Uterus (tissue), 4 donors: ENCODE measurements around the gene EIF2B5. TPM values are rescaled to one million over a fixed set of nuclear protein-coding genes. Genes with fewer than 3 reads are reported as not detected.

Source experiments
- DNase-seq, 2 donors: peaks; one replicate each; pipeline ENCODE4 v3.0.0-alpha.2; 2019 to 2020
- H3K27ac ChIP-seq, 2 donors: fragments of 200-600 bp; sonication (generic); 1 replicate in 1 of 2; 2 replicates in 1 of 2; pipeline ENCODE4 v1.5.1; 2016 to 2018
- H3K27me3 ChIP-seq, 2 donors: fragments of 200-600 bp; sonication (generic); one replicate each; pipeline ENCODE4 v1.5.1; 2018 to 2019; ENCODE audit warnings: control low read depth in 1 of 2
- H3K36me3 ChIP-seq, 2 donors: fragments of 200-600 bp; sonication (generic); one replicate each; pipeline ENCODE4 v1.5.1; 2019; ENCODE audit warnings: control low read depth in 1 of 2
- H3K4me1 ChIP-seq, 2 donors: fragments of 200-600 bp; sonication (generic); one replicate each; pipeline ENCODE4 v1.5.1; 2018 to 2019; ENCODE audit warnings: control low read depth in 1 of 2
- H3K4me3 ChIP-seq, 2 donors: fragments of 200-600 bp; sonication (generic); 1 replicate in 1 of 2; 2 replicates in 1 of 2; pipeline ENCODE4 v1.5.1; 2018 to 2019; ENCODE audit warnings: mild to moderate bottlenecking in 1 of 2
- H3K9me3 ChIP-seq, 2 donors: fragments of 200-600 bp; sonication (generic); one replicate each; pipeline ENCODE4 v1.5.1; 2019; ENCODE audit warnings: control low read depth in 1 of 2
- POLR2A ChIP-seq, 2 donors: fragments of 450-650 bp; IDR thresholded peaks; one replicate each; pipeline ENCODE4 v1.6.1; 2016; ENCODE audit warnings: antibody characterized with exemption in 2 of 2, mild to moderate bottlenecking in 1 of 2, moderate library complexity in 1 of 2
- intact Hi-C: fragments of 100-400 bp; cut with DNase I; formaldehyde crosslinking; loops from one replicate; pipeline ENCODE4 v1.15.1; 2023; ENCODE audit warnings: low total_unique reads
- total RNA-seq, 4 donors: library from RNA; depleted of rRNA in 3 of 4; stranded (reverse); fragments of >200 nt in 3 of 4; gene quantifications; one replicate each; pipeline versions ENCODE4 v1.1.0 to v1.2.4, GENCODE V29; 2014 to 2023
- TF ChIP-seq, protein P1 (sequence below), 4 experiments: fragments of 200-600 bp in 2 of 4; fragments of 450-650 bp in 2 of 4; sonication (generic) in 2 of 4; IDR thresholded peaks; one replicate each; pipeline ENCODE4 v1.5.1; 2016 to 2019; ENCODE audit warnings: antibody characterized with exemption in 4 of 4, mild to moderate bottlenecking in 2 of 4, moderate library complexity in 1 of 4
- donor health status: DM: yes; HTN: yes; CAD: no.

Gene EIF2B5
- total RNA-seq, 4 donors from 2014 or later = 6.5 to 48.0 (median 32.3) TPM

DNA sequence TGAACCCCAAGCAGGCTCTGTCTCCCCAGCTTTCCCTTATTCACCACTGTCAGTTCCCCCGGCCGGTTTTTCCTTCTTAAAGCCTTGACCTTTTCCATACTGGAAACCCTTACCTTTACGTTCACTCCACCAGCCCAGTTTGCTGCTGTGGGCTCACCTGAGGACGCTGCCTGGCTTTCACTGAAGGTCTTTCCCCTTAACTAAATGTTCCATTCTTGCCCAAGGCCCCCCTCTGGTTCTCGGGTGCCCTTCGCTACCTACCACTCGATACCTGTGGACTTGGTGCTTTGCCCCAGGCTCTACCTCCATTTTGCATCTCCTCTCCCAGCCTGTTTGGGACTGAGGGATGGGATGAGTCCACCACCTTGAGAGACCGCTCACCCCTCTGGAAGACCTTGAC lies 40.3 kb downstream of the EIF2B5 start:
- Histone ChIP-seq H3K4me3 (peak overlapping the region; percentile 96 to 99), H3K4me1 (peaks cover 5 to 16% of the 10 kb centered on the region in 2 donors), H3K27me3 (no peaks in the 10 kb centered on the region), H3K9me3 (no peaks in the 10 kb centered on the region), H3K36me3 (no peaks in the 10 kb centered on the region), H3K27ac (peak overlapping the region; percentile 93 to 96)
- TF ChIP-seq POLR2A (IDR thresholded peaks at IDR 0.05) = no peak
- TF ChIP-seq, protein P1, sequence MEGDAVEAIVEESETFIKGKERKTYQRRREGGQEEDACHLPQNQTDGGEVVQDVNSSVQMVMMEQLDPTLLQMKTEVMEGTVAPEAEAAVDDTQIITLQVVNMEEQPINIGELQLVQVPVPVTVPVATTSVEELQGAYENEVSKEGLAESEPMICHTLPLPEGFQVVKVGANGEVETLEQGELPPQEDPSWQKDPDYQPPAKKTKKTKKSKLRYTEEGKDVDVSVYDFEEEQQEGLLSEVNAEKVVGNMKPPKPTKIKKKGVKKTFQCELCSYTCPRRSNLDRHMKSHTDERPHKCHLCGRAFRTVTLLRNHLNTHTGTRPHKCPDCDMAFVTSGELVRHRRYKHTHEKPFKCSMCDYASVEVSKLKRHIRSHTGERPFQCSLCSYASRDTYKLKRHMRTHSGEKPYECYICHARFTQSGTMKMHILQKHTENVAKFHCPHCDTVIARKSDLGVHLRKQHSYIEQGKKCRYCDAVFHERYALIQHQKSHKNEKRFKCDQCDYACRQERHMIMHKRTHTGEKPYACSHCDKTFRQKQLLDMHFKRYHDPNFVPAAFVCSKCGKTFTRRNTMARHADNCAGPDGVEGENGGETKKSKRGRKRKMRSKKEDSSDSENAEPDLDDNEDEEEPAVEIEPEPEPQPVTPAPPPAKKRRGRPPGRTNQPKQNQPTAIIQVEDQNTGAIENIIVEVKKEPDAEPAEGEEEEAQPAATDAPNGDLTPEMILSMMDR (IDR thresholded peaks at IDR 0.05) = no peak
- no peak for DNase-seq
- intact Hi-C loops = no loop called here

- intact Hi-C loops = no loop called here
- no peaks in the 10 kb centered on the region for H3K36me3 ChIP-seq
Observed at GRCh38 chr3:184175981-184176376, 40.8 kb downstream of the EIF2B5 start.

DNA sequence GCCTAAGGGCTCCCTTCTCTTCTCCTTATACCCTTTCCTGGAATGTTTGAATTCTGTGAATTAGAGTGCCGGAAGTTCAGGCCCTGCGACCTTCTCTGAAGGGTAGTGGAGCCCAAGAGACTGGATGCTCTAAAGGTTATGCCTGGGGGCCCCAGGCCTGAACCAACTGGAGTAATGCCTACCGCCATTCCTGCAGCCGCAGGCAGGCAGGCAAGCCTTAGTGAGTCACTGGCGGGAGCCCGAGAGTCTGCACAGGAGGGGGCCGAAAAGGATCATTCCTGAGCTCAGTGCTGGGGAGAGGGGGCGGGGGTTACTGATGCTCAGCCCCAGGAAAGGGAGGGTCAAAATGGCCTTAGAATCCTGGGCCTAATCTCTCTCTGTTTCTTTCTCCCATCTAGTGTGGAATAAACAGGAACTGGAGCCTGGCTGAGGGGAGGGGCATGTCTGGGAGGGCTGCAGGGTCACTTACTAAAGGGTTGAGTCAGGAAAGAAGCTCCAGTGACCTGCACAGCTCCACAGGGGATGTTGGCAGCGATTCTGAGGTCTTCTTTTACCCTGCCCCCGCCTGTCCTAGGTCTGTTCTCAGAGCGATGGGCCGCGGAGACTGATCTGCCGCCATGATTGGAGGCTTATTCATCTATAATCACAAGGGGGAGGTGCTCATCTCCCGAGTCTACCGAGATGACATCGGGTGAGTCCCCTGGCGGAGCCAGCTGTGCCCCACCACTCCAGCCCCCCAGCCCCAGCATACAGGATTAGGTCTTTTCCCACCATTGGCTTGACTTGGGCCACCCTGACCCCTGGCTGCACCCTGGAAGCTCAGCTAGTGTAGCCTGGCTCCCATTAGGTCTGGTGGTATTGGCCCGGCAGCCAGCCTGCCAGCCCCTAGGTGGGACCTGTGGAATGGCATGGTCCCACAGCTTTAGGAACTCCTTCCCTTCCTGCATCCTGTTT lies 41.5 kb downstream of the EIF2B5 start:
- intact Hi-C loops = no loop called here
- H3K4me1 ChIP-seq = peaks cover 5 to 16% of the 10 kb centered on the region in 2 donors
- DNase-seq = peak; percentile 69 to 71
- TF ChIP-seq, protein P1 (IDR thresholded peaks at IDR 0.05) = peak in 1 of 4 experiments; percentile 4
- no peak for TF ChIP-seq POLR2A (IDR thresholded peaks at IDR 0.05)
- H3K36me3 ChIP-seq = no peaks in the 10 kb centered on the region
- peak overlapping the region; percentile 96 to 99 for H3K4me3 ChIP-seq
- H3K27ac ChIP-seq = peak overlapping the region; percentile 93 to 96
- no peaks in the 10 kb centered on the region for H3K9me3 ChIP-seq
- no peaks in the 10 kb centered on the region for H3K27me3 ChIP-seq

More at GRCh38 chr3:184175981-184176376, 40.8 kb downstream of the EIF2B5 start:
- DNase-seq = no peak
- H3K27ac ChIP-seq = peak overlapping the region; percentile 93 to 96
- peaks cover 5 to 16% of the 10 kb centered on the region in 2 donors for H3K4me1 ChIP-seq
- TF ChIP-seq, protein P1 (IDR thresholded peaks at IDR 0.05) = no peak
- TF ChIP-seq POLR2A (IDR thresholded peaks at IDR 0.05) = no peak
- H3K27me3 ChIP-seq = no peaks in the 10 kb centered on the region
- no peaks in the 10 kb centered on the region for H3K9me3 ChIP-seq
- peak overlapping the region; percentile 96 to 99 for H3K4me3 ChIP-seq

DNA sequence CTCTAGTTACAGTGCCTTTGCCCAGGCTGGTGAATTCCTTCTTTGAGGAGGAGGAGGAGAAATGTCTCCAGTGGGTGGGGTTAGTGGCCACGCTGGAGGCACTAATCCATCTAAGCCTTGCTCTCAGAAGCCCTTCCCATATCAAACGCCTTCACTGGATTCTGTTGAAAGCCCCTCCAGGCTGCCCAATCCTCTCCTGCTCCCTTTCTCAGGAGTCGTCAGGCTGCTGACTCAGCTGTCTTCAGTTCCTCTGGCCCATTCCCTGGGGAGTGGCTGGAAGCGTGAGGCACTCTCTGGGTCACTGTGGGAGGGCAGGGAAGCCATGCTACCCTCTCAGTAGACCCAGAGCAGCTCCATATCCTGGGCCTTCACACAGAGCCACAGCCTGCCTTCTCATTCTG lies 42.2 kb downstream of the EIF2B5 start:
- H3K36me3 ChIP-seq = no peaks in the 10 kb centered on the region
- H3K9me3 ChIP-seq = no peaks in the 10 kb centered on the region
- no peak overlapping the region for H3K4me3 ChIP-seq
- H3K27ac ChIP-seq = peak overlapping the region; percentile 93 to 96
- peaks cover 5 to 16% of the 10 kb centered on the region in 2 donors for H3K4me1 ChIP-seq
- no peak for DNase-seq
- intact Hi-C loops = no loop called here
- TF ChIP-seq, protein P1 (IDR thresholded peaks at IDR 0.05) = no peak
- no peak for TF ChIP-seq POLR2A (IDR thresholded peaks at IDR 0.05)
- no peaks in the 10 kb centered on the region for H3K27me3 ChIP-seq

DNA sequence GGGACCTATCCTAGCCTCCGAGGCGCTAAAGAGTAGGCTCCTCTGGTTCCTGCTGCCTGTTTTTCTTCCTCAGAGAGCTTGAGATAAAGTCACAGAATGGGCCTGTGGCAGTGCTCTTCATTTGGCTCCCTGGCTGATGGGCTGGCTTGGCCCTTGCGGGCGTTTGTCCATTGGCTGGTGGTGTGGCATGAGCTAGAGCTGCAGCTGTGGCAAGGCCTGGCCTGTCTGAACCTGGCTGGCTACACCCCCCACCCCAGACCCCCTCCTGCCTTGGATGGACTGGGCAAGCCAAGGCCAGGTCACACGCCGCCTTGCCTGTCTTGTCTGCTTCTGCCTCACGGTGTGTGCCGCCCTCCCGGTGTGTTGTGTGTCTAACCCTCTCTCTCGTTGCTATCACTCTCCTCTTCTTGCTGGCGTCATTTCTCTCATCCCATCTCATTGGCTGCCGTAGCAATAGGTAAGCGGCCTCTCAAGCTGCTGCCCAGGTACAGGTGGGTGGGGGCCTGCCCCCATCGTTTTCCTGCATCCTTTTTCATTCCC lies 42.7 kb downstream of the EIF2B5 start:
- intact Hi-C loops = no loop called here
- DNase-seq = no peak

More for the DNA sequence above, 42.7 kb downstream of the EIF2B5 start:
- TF ChIP-seq POLR2A (IDR thresholded peaks at IDR 0.05) = no peak
- TF ChIP-seq, protein P1 (IDR thresholded peaks at IDR 0.05) = no peak
- no peak overlapping the region for H3K4me3 ChIP-seq
- no peaks in the 10 kb centered on the region for H3K9me3 ChIP-seq
- no peaks in the 10 kb centered on the region for H3K36me3 ChIP-seq
- peak overlapping the region in 1 of 2 donors; percentile 96 for H3K27ac ChIP-seq
- H3K27me3 ChIP-seq = no peaks in the 10 kb centered on the region
- H3K4me1 ChIP-seq = peaks cover 5 to 16% of the 10 kb centered on the region in 2 donors
